MM.1S (cell line): ENCODE data around the gene TSPAN4.

ENCODE experiments used
- EZH2 ChIP-seq: fragments of 300-600 bp; sonication (generic); optimal IDR thresholded peaks from 2 replicates; pipeline ENCODE3; 2017; ENCODE audit warnings: low read depth, mild to moderate bottlenecking, antibody characterized with exemption, low read length, mixed read lengths
- TF ChIP-seq, protein P1 (sequence below): fragments of 300-600 bp; sonication (generic); IDR thresholded peaks from 2 replicates; pipeline ENCODE4 v1.5.1; 2016; ENCODE audit warnings: antibody characterized with exemption, low read length, mixed read lengths

DNA sequence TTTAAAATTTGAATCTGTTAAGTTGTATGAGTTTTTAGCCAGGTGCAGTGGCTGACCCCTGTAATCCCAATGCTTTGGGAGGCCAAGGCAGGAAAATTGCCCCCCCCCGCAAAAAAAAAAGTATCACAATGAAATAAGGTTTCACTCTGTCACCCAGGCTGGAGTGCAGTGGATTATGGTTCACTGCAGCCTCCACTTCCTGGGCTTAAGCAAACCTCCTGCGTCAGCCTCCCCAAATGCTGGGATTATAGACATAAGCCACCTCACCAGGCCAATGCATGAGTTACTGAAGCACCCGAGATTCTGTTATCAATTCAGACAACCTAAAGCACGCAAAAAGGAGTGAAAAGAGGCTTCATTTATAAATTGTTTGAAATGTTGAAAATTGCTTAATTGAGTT lies 70.4 kb downstream of the TSPAN4 start:
- TF ChIP-seq, protein P1, sequence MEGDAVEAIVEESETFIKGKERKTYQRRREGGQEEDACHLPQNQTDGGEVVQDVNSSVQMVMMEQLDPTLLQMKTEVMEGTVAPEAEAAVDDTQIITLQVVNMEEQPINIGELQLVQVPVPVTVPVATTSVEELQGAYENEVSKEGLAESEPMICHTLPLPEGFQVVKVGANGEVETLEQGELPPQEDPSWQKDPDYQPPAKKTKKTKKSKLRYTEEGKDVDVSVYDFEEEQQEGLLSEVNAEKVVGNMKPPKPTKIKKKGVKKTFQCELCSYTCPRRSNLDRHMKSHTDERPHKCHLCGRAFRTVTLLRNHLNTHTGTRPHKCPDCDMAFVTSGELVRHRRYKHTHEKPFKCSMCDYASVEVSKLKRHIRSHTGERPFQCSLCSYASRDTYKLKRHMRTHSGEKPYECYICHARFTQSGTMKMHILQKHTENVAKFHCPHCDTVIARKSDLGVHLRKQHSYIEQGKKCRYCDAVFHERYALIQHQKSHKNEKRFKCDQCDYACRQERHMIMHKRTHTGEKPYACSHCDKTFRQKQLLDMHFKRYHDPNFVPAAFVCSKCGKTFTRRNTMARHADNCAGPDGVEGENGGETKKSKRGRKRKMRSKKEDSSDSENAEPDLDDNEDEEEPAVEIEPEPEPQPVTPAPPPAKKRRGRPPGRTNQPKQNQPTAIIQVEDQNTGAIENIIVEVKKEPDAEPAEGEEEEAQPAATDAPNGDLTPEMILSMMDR, result no peak
- no peak for TF ChIP-seq EZH2
